ENCODE data around the gene GPATCH4. TPM values are rescaled to one million over a fixed set of nuclear protein-coding genes. Genes with fewer than 3 reads are reported as not detected.
"Not testable (repeated sequence)": the region's sequence is repeated elsewhere in the genome, so short reads cannot be mapped to it uniquely, and the experiment has no call there.

The GPATCH4 gene
- total RNA-seq, 3 donors from 2014 or later, result 171 to 190 (median 174) TPM

DNA sequence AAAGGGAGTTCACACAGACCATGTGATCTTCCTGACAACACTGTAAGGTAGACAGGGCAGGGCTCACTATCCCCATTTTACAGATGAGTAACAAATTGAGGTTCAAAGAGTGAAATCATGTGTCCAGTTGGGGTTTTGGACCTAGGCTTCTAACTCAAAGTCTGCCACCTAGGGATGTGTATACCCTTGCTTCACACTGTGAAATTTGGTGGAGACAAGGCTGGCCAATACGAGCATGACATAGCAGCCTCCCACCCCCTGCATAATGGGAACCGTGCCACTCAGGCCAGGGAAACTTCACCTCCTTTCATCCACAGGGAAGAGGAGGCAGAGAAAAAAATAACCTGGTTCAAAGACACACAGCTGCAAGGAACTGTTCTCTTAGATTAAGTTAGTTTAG lies 35.8 kb downstream of the GPATCH4 start:
- Mint-ChIP-seq H3K9me3 (no peaks in the 10 kb centered on the region), H3K4me3 (no peak overlapping the region), H3K4me1 (ENCODE audit: low read depth) (no peaks in the 10 kb centered on the region), H3K27me3 (ENCODE audit: low read depth) (peaks cover 3% of the 10 kb centered on the region), H3K36me3 (ENCODE audit: insufficient read depth) (no peaks in the 10 kb centered on the region)
- ATAC-seq (no peak), DNase-seq (no peak)

DNA sequence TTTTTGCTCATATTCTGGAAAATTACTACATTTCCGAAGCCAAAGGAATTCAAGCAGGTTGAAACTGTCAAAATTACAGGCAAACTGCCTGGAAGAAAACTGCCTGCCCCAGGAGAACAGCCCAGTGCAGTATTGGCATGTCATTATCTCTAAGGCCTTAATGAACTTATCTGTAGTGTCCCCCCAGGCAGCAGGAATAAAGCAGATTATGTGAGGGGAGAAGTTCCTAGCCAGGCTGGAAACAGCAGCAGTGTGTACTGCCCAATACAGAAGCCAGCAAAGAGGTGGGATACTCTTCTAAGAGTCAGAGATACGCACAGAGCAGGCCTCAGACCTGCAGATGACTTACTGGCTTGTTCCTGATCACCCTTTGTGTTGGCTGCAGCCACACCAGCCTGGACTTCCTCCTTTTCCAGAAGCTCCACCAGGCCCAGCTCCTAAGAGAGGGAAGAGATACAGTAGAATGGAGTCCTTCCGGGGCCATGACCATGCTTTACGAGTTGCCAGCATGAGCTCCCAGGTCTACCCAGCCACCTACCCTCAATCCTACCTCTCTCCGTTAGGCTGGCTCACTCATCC lies 40.6 kb downstream of the GPATCH4 start:
- no peaks in the 10 kb centered on the region for H3K4me1 Mint-ChIP-seq (ENCODE audit: low read depth)
- H3K4me3 Mint-ChIP-seq, result no peak overlapping the region

DNA sequence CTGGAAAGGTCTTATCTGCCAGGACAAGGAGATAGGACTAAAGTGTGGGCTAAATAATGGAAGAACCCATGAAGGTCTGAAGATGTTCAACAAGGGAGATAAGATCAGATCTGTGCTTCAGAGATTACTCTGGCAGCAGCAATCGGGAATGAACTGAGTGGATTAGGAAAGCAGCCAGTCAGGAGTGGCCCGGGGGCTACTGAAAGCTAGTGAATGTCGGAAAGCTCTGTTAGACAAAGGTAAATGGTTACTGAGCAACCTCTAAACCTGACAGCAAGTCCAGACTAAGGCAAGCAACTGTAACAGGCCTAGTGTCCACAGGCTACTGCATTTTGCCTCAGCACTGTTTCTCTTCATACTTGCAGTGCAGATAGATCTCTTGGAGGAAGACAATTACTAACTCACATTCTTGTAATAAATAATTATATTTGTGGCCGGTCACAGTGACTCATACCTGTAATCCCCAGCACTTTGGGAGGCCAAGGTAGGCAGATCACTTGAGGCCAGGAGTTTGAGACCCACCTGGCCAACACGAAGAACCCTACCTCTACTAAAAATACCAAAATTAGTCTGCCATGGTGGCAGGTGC lies 41.4 kb downstream of the GPATCH4 start:
- DNase-seq (no peak), ATAC-seq (no peak)
- Mint-ChIP-seq H3K36me3 (ENCODE audit: insufficient read depth) (no peaks in the 10 kb centered on the region), H3K4me3 (no peak overlapping the region), H3K27me3 (ENCODE audit: low read depth) (no peaks in the 10 kb centered on the region), H3K4me1 (ENCODE audit: low read depth) (no peaks in the 10 kb centered on the region), H3K9me3 (no peaks in the 10 kb centered on the region)

More for the DNA sequence above, 40.6 kb downstream of the GPATCH4 start:
- DNase-seq (no peak), ATAC-seq (no peak)
- Mint-ChIP-seq H3K9me3 (no peaks in the 10 kb centered on the region), H3K27me3 (ENCODE audit: low read depth) (no peaks in the 10 kb centered on the region), H3K36me3 (ENCODE audit: insufficient read depth) (no peaks in the 10 kb centered on the region)

DNA sequence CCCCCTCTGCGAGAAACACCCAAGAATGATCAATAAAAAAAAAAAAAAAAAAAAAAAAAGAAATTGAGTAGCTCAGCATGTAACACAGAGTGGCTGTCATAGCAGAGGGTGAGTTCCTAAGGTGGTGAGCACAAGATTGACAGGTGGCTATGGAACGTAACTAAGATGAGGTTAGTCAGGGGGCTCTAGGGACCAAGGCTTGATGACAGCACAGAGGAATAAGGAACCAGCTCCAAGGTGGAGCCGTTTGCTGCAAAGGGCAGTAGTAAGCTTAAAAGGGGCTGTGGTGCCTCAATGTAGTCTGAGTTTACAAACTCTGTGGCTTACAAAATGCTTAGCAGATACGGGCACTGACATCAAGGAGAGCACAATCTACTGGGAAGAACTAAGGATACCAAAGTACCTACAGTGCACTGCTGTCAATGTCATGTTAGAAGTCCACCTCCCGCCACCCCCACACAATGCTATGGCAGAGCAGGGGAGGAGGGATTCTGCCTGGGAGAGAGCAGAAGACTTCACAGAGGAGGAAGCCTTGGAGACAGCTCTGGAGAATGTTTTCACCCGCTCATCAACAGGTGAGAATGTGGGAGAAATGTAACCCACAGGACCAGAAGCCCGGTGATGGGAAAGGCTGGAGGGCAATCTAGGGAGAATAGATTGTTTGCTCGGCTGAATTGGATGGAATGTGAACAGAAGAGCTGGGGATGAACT lies 42.0 kb downstream of the GPATCH4 start:
- DNase-seq (no peak), ATAC-seq (no peak)
- H3K27me3 Mint-ChIP-seq (ENCODE audit: low read depth), result no peaks in the 10 kb centered on the region
- H3K4me3 Mint-ChIP-seq, result no peak overlapping the region
- H3K9me3 Mint-ChIP-seq, result no peaks in the 10 kb centered on the region
- no peaks in the 10 kb centered on the region for H3K4me1 Mint-ChIP-seq (ENCODE audit: low read depth)
- no peaks in the 10 kb centered on the region for H3K36me3 Mint-ChIP-seq (ENCODE audit: insufficient read depth)

DNA sequence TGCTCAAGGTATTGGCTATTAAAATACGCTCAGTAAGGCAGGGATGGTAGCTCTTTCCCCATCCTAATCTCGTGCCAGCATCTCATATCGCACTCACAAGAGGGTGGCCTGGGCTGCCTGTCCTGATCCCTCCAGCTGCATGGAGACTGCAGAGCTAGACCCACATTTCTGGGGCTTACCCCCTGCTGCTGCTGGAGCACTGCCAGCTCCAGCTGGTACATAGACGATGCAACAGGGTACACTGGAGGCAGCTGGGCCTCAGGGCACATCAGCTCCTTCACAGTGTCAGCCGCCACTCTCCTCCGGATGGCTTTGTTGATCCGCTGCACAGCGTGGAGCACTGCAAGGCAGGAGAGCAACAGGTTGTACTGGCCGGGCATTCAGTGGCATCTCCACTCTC lies 44.9 kb downstream of the GPATCH4 start:
- no peaks in the 10 kb centered on the region for H3K27me3 Mint-ChIP-seq (ENCODE audit: low read depth)
- no peak overlapping the region for H3K4me3 Mint-ChIP-seq

DNA sequence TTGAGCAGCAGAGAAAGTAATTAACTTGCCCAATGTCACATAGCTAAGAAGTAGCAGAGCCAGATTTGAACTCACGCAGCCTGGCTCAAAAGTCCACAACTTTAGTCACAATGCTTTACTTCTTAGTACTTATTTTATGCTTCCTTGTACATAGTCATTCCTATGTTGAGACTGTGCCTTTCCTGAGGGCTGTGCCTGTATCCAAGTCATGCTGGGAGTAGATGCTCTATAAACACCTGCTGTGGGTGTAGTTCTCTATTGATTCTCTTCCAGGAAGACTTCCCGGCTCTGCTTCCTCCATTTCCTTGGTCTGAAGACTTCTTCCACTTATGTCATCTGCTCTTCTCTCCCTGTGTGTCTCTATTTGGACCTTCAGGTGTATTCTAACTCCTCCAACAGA lies 45.6 kb downstream of the GPATCH4 start:
- Mint-ChIP-seq H3K9me3 (no peaks in the 10 kb centered on the region), H3K27me3 (ENCODE audit: low read depth) (no peaks in the 10 kb centered on the region), H3K36me3 (ENCODE audit: insufficient read depth) (no peaks in the 10 kb centered on the region), H3K4me3 (no peak overlapping the region), H3K4me1 (ENCODE audit: low read depth) (peaks cover 8% of the 10 kb centered on the region)
- ATAC-seq (no peak), DNase-seq (no peak)

More for the DNA sequence above, 44.9 kb downstream of the GPATCH4 start:
- Mint-ChIP-seq H3K36me3 (ENCODE audit: insufficient read depth) (no peaks in the 10 kb centered on the region), H3K4me1 (ENCODE audit: low read depth) (peaks cover 8% of the 10 kb centered on the region), H3K9me3 (no peaks in the 10 kb centered on the region)
- DNase-seq (no peak), ATAC-seq (no peak)

DNA sequence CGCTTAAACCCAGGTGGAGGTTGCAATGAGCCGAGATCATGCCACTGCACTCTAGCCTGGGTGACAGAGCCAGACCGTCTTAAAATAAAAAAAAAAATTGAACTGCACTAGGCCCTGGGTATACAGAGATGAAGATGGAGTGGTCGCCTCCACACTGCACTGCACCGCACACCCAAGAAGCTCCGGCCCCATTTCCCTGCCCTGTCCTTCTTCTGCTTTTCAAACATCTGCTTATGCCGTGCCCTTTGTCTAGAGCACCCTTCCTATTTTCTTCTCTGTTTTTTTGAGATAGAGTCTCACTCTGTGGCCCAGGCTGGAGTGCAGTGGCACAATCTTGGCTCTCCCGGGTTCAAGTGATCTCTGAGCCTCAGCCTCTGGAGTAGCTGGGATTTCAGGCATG lies 46.3 kb downstream of the GPATCH4 start:
- no peak overlapping the region for H3K4me3 Mint-ChIP-seq
- H3K4me1 Mint-ChIP-seq (ENCODE audit: low read depth), result peaks cover 8% of the 10 kb centered on the region
- no peaks in the 10 kb centered on the region for H3K9me3 Mint-ChIP-seq
- H3K36me3 Mint-ChIP-seq (ENCODE audit: insufficient read depth), result no peaks in the 10 kb centered on the region
- H3K27me3 Mint-ChIP-seq (ENCODE audit: low read depth), result no peaks in the 10 kb centered on the region
- ATAC-seq (no peak), DNase-seq (no peak)

DNA sequence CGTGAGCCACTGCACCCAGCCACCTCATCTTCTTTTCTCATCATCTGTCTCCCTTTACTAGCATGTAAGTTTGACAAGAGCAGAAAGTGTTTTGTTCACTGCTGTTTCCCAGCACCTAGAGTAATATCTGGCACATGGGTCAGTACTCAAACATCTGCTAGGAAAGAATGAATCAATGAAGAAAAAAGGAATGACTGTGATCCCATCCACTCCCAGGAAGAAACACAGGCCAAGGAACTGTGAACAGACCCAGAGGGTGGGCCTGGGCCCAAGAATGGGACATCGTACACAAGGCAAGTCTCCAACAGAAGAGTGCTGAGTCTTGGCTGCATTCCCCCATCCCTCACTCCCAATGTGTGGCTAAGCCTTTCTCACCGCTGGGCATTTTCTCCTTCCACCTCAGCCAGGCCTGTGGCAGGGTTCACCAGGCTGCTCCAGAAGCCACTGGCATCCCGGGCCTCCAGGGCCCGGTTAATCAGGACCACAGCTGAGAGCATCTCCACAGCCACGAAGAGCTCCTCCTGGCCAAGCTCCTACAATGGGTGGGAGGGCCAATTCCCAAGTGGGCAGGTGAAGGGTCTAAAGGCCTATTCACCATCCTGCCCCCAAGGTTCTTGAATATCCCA lies 47.3 kb downstream of the GPATCH4 start:
- no peaks in the 10 kb centered on the region for H3K9me3 Mint-ChIP-seq
- no peak overlapping the region for H3K4me3 Mint-ChIP-seq
- no peaks in the 10 kb centered on the region for H3K27me3 Mint-ChIP-seq (ENCODE audit: low read depth)
- no peak for DNase-seq
- H3K36me3 Mint-ChIP-seq (ENCODE audit: insufficient read depth), result no peaks in the 10 kb centered on the region
- no peak for ATAC-seq
- peaks cover 8% of the 10 kb centered on the region for H3K4me1 Mint-ChIP-seq (ENCODE audit: low read depth)

DNA sequence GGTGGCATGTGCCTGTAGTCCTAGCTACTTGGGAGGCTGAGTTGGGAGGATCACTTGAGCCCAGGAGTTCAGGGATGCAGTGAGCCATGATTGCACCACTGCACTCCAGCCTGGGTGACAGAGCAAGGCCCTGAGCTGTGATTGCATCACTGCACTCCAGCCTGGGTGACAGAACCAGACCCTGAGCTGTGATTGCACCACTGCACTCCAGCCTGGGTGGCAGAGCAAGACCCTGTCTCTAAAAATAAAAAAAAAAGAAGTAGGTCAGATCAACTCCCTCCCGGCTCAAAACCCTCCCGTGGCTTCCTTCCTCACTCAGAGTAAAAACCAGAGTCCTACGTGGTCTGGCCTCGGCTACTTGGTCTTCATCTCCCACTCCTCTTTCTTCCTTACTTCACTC lies 48.3 kb downstream of the GPATCH4 start:
- H3K9me3 Mint-ChIP-seq; DNase-seq; H3K36me3 Mint-ChIP-seq (ENCODE audit: insufficient read depth); H3K4me1 Mint-ChIP-seq (ENCODE audit: low read depth); ATAC-seq; H3K27me3 Mint-ChIP-seq (ENCODE audit: low read depth); H3K4me3 Mint-ChIP-seq: not testable (repeated sequence)

DNA sequence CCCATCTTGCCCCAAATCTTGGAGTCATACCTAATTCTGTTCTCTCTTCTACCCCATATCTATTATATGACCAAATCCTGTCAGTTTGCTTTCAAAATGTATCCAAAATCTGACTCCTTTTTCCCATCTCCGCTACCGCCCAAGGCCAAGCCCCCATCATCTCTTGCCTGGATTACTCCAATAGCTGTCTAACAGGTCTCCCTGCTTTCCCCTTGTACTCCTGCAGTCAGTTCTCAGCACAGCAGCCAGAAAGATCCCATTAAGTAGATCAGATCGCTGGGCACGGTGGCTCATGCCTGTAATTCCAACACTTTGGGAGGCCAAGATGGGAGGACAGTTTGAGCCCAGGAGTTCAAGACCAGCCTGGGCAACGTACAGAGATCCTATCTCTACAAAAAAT lies 48.8 kb downstream of the GPATCH4 start:
- Mint-ChIP-seq H3K9me3 (no peaks in the 10 kb centered on the region), H3K27me3 (ENCODE audit: low read depth) (no peaks in the 10 kb centered on the region), H3K4me1 (ENCODE audit: low read depth) (peaks cover 8% of the 10 kb centered on the region), H3K36me3 (ENCODE audit: insufficient read depth) (no peaks in the 10 kb centered on the region), H3K4me3 (no peak overlapping the region)
- DNase-seq (no peak), ATAC-seq (no peak)

DNA sequence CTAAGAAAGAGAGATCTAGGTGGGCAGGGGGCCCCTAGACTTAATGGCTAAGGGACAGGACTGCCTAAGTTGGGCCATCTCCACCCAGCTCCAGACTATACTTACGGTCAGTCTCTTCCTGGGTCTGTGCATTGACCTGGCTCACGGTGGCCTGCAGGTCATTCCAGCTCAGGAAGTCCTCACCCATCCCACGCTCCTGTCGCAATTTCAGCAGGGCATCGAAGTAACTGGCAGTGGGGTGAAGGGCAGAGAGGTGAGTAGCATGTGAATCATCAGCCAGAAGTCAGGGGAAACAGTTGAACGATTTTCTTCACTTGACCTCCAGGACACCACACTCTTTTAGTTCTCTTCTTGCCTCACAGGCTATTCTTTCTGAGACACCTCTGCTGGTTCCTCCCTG lies 49.4 kb downstream of the GPATCH4 start:
- Mint-ChIP-seq H3K9me3 (no peaks in the 10 kb centered on the region), H3K4me3 (no peak overlapping the region), H3K27me3 (ENCODE audit: low read depth) (no peaks in the 10 kb centered on the region), H3K36me3 (ENCODE audit: insufficient read depth) (no peaks in the 10 kb centered on the region), H3K4me1 (ENCODE audit: low read depth) (peaks cover 8% of the 10 kb centered on the region)
- no peak for DNase-seq
- no peak for ATAC-seq

DNA sequence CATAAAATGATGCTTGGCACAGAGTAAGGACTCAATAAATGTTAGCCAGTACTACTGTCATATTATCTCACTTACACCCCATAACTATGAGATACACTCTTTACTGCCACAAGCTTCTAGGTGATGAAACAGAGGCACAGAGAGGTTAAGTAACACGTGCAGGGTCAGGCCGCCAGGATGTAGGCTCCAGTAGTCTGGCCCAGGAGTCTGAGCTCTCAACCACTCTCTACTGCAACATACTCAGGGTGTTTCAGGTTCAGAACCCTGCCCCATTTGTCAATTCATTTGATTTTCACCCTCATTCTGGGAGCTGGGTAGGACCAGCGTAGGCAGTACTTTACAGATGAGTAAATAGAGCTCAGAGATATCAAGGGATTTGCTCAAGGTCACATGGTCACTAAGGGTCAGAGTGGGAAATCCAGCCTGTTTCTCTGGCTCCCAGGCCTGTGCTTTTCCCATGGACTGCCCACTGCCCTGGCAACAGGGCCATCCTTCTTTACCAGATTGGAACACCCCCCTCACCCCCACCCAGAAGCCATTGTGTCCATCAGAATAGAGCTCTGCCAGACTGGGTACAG lies 50.1 kb downstream of the GPATCH4 start:
- Mint-ChIP-seq H3K27me3 (ENCODE audit: low read depth) (no peaks in the 10 kb centered on the region), H3K9me3 (no peaks in the 10 kb centered on the region), H3K4me3 (no peak overlapping the region), H3K4me1 (ENCODE audit: low read depth) (peaks cover 8% of the 10 kb centered on the region), H3K36me3 (ENCODE audit: insufficient read depth) (no peaks in the 10 kb centered on the region)
- DNase-seq (no peak), ATAC-seq (no peak)

DNA sequence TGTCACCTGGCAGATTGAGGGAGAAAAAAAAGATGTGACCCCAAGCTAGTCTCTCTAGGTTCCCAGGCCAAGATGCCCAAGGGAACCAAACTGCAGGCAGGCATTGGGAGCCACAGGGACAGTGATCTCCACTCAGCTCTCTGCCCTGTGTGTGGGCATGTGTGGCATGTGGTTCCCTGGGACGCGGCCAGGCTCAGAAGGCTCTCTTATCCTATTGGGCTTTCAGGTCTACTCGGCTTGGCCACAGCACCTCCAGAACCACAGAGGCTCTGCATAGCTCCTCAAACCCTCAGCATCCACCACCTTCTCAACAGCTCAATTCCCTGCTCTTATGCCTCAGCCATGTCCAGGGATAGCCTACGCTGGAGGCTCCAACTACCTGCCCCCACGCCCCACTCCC lies 50.9 kb downstream of the GPATCH4 start:
- Mint-ChIP-seq H3K27me3 (ENCODE audit: low read depth) (no peaks in the 10 kb centered on the region), H3K4me3 (no peak overlapping the region), H3K4me1 (ENCODE audit: low read depth) (peaks cover 8% of the 10 kb centered on the region), H3K36me3 (ENCODE audit: insufficient read depth) (no peaks in the 10 kb centered on the region), H3K9me3 (no peaks in the 10 kb centered on the region)
- ATAC-seq (no peak), DNase-seq (no peak)

DNA sequence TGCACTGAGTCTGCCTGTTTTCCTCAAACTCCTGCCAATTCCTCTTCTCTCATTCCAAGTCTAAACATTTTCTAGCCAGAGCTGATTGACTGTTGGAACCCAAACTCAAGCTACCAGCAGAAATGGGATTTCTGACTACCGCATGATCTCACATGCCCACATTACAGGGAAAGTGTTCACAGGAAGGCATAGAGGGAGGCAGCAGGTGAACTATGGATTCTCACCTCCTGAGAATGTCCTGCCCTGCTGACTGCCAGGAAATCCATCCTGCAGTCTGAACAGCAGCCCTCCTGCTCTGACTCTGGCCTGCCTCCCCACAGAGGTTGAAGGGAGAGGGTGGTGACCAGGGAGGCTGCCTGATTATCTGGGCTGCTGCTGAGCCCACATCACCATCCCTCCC lies 51.4 kb downstream of the GPATCH4 start:
- Mint-ChIP-seq H3K9me3 (no peaks in the 10 kb centered on the region), H3K4me3 (no peak overlapping the region), H3K36me3 (ENCODE audit: insufficient read depth) (no peaks in the 10 kb centered on the region), H3K4me1 (ENCODE audit: low read depth) (peaks cover 8% of the 10 kb centered on the region), H3K27me3 (ENCODE audit: low read depth) (no peaks in the 10 kb centered on the region)
- ATAC-seq (no peak), DNase-seq (no peak)
